COLO829 (cell line): ENCODE results near the gene NTSR1.
A peak's percentile ranks its signal among the peaks of the same experiment; 100 is the strongest.

Experiments used
- DNase-seq: peaks from one replicate; pipeline ENCODE4 v3.0.0; 2012; ENCODE audit warnings: low spot score

Gene NTSR1

GRCh38 chr20:62708591-62709536 is at the start of gene NTSR1:
Gene NTSR1 (plus strand): TSS chr20:62708836. CDS start chr20:62709208, 372 bp downstream.
- DNase-seq = no peak

GRCh38 chr20:62659488-62660239 is 49.0 kb upstream of the NTSR1 start:
- no peak for DNase-seq

DNA sequence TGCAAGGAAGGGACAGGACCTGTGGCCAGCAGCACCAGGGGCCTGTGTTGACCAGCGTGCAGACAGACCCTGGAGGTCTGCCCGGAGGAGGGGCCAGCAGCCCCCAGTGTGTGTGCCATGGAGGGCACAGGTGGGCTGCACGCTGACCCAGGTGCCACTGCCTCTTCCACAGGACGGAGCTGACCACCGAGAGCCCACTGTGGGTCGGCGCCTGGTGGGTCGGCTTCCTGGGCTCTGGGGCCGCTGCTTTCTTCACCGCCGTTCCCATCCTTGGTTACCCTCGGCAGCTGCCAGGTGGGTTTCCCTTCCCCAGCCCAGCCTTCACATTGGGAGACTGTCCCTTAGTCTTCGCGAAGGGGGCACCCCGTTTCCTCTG is 48.4 kb upstream of the NTSR1 start:
- DNase-seq = no peak

GRCh38 chr20:62660768-62661167 is 47.9 kb upstream of the NTSR1 start:
- DNase-seq = no peak

DNA sequence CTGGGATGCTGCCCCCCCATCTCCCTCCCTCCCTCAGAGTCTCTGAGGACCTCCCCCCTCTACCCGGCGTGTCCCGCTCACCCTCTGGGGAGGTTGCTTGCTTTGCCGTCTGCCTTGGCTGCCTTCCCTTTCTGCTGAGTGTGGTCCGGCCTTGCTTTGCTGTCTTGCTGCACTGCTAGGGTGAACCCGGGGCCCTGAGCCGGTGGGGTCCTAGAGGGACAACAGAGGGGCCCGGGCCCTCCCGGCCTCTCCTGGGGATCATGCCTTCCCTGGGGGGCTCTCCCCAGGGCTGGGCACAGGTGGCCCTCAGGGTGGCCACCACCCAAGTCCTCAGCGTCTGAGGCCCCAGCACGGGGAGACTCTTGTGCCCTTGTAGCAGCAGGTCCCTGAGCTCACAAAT is 47.0 kb upstream of the NTSR1 start:
- DNase-seq = no peak

DNA sequence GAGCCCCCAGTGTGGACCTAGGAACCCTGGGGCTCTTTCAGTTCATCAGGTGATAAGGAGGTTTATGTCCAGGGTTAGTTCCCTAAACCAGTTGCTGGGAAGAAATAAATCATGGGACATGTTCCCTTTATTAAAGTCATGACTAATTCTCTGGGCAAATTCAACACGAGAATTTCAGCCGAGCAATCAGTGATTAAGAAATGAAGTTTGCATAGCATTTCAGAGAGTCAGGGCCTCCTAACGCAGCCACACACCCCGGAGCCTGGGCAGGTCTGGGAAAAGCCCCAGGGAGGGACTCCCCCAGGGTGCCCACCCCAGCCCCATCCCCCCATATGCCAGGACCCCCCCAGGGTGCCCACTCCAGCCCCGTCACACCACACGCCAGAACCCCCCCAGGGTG is 46.2 kb upstream of the NTSR1 start:
- no peak for DNase-seq

GRCh38 chr20:62663145-62664018 is 45.3 kb upstream of the NTSR1 start:
- no peak for DNase-seq

GRCh38 chr20:62664019-62664971 is 44.3 kb upstream of the NTSR1 start:
- no peak for DNase-seq

- DNase-seq = no peak
Observed at GRCh38 chr20:62665153-62665754, 43.4 kb upstream of the NTSR1 start.

DNA sequence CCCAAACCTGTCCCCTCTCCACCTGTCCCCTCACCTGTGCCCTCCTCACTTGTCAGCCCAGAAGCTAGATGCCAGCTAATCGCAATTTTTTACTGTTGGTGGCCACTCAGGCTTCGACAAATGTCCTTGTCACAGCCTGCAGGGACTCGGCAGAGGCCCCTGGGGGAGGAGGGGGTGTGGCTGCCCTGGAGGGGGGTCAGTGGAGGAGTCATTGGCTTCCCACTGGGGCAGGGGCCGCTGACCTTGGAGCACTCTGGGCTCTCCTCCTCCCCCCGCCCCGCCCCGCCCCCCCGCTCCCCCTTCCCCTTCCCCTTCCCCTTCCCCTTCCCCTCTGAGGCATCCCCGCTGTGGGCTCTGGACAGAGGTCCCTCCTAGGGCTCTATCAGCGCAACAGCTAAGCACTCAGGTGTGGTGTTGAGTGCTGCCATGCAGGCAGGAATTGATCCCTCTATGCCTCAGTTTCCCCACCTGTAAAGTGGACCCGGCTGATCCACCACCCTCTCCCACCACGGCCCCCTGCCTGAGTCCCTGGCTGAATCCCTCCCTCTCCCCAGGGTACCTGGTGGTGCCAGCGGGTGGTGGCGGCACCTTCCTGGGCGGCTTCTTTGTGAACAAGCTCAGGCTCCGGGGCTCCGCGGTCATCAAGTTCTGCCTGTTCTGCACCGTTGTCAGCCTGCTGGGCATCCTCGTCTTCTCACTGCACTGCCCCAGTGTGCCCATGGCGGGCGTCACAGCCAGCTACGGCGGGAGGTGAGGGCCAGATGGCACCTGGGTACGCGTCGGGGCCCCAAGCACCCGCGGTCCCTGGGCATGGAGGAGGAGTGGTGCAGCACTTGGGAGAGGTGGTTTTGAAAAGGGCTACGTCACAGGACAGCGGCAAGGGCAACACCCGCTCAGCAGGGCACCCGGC is 42.6 kb upstream of the NTSR1 start:
- no peak for DNase-seq

GRCh38 chr20:62666736-62667529 is 41.7 kb upstream of the NTSR1 start:
- DNase-seq = peak; percentile 97

GRCh38 chr20:62667530-62668440 is 40.9 kb upstream of the NTSR1 start:
- peak; percentile 21 for DNase-seq

DNA sequence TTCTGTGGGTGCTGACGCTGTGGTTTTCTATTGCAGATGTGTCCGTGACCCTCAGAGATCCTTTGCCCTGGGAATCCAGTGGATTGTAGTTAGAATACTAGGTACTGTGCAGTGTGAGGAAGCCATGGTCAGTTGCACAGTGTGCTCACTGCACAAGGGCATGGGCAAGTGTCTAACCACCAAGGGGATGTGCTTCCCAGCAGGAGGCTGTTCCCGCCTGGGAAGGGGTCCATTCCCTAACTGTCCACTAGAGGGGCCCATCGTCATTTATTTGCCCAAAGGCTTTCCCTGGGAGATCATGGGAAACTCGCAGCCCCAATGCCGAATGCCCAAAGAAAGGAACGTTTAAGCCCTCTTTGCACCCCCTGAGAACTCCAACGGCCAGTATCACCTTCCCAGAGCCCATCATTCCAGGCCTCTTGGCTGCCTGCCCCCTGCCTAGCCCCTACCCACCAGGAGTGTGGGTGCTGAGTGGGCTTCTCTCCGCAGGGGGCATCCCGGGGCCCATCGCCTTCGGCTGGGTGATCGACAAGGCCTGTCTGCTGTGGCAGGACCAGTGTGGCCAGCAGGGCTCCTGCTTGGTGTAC is 40.1 kb upstream of the NTSR1 start:
- peak; percentile 95 for DNase-seq

DNA sequence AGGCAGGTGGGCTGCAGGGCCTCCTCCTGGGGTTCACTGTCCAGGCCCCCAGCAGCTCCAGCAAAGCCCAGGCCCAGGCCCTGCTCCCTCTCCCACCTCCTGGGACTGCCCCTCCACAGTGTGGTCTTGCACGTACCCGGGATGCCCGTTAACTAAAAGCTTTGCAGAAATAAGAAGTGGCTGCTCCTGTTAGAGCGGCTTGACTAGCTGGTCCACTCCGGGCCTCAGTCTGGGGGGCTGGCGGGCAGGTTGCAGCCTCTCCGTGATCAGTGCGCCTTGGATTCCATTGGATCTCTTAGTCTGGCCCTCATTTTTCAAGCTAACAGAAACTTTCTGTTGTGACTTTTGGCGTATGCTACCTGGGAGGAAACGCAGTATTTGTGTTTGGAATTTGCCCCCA is 39.4 kb upstream of the NTSR1 start:
- no peak for DNase-seq

DNA sequence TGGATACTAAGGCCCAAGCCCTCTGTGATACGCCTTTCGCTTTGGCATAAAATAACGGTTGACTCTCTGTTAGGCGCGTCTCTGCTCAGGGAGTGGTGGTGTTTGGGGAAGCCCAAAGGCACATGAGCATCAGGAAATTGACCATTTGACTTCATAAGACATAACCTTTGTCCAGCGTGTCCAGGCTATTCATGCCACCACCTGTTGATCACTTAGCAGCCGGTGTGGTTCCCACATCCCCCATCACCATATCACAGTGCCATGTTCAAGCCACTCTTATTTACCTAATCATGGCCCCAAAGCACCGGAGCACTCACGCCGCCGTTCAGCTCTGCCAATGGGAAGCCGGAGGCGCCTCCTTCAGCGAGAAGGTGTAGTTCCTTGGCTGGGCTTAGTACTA is 38.5 kb upstream of the NTSR1 start:
- no peak for DNase-seq

DNA sequence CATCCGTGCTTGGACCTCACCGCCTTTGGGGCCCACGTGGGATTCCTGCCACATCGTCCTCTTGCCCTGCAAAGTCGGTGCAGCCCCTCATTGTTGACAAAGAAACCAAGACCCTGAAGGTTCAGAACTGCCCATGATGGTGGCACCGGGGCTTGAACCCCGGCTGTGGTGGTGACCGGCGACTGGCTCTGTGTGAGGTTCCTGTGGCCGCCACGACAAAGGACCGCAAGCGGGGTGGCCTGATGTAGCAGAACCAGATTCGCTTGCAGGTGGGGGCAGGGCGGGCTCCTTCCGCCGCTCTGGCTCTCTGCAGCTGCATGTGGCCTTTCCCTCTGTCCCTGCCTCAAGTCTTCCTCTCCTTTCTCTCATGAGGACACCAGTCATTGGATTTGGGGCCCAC is 37.6 kb upstream of the NTSR1 start:
- DNase-seq = no peak

GRCh38 chr20:62671765-62672164 is 36.9 kb upstream of the NTSR1 start:
- no peak for DNase-seq
